ENCODE data around the gene RAB25. TPM values are rescaled to one million over a fixed set of nuclear protein-coding genes. Genes with fewer than 3 reads are reported as not detected.

Gene RAB25
- total RNA-seq, 1 donor from 2014 or later, result 0.38 TPM

GRCh38 chr1:156073740-156074139, 12.8 kb downstream of the RAB25 start:
- no peaks in the 10 kb centered on the region for H3K36me3 Mint-ChIP-seq (ENCODE audit: low read depth)
- DNase-seq (no peak), ATAC-seq (ENCODE audit: low read depth) (no peak)
- peaks cover 18% of the 10 kb centered on the region for H3K4me1 Mint-ChIP-seq
- POLR2A ChIA-PET, result no interaction called here
- H3K9me3 Mint-ChIP-seq, result no peaks in the 10 kb centered on the region
- H3K4me3 Mint-ChIP-seq, result no peak overlapping the region
- TF ChIP-seq CTCF (IDR thresholded peaks at IDR 0.05), result no peak
- H3K27ac Mint-ChIP-seq, result no peak overlapping the region
- intact Hi-C loops (cut with micrococcal nuclease), result no loop called here
- CTCF ChIA-PET, result no interaction called here
- H3K27me3 Mint-ChIP-seq, result no peaks in the 10 kb centered on the region

GRCh38 chr1:156074661-156075060, 13.7 kb downstream of the RAB25 start:
- Mint-ChIP-seq H3K27ac (no peak overlapping the region), H3K4me3 (no peak overlapping the region), H3K4me1 (peaks cover 18% of the 10 kb centered on the region), H3K36me3 (ENCODE audit: low read depth) (no peaks in the 10 kb centered on the region), H3K27me3 (no peaks in the 10 kb centered on the region), H3K9me3 (no peaks in the 10 kb centered on the region)
- DNase-seq (no peak), ATAC-seq (ENCODE audit: low read depth) (no peak)
- POLR2A ChIA-PET, result no interaction called here
- CTCF ChIA-PET, result no interaction called here
- TF ChIP-seq CTCF (IDR thresholded peaks at IDR 0.05), result no peak
- intact Hi-C loops (cut with micrococcal nuclease), result no loop called here

GRCh38 chr1:156075162-156075561, 14.2 kb downstream of the RAB25 start:
- intact Hi-C loops (cut with micrococcal nuclease), result no loop called here

GRCh38 chr1:156075775-156076204, 14.8 kb downstream of the RAB25 start:
- peaks cover 18% of the 10 kb centered on the region for H3K4me1 Mint-ChIP-seq

More at GRCh38 chr1:156075162-156075561, 14.2 kb downstream of the RAB25 start:
- Mint-ChIP-seq H3K36me3 (ENCODE audit: low read depth) (no peaks in the 10 kb centered on the region), H3K4me1 (peaks cover 18% of the 10 kb centered on the region), H3K27ac (no peak overlapping the region), H3K4me3 (peak overlapping the region; percentile 24), H3K9me3 (no peaks in the 10 kb centered on the region), H3K27me3 (no peaks in the 10 kb centered on the region)
- no peak for TF ChIP-seq CTCF (IDR thresholded peaks at IDR 0.05)
- POLR2A ChIA-PET, result no interaction called here
- DNase-seq (no peak), ATAC-seq (ENCODE audit: low read depth) (no peak)
- CTCF ChIA-PET, result no interaction called here

More at GRCh38 chr1:156075775-156076204, 14.8 kb downstream of the RAB25 start:
- TF ChIP-seq CTCF (IDR thresholded peaks at IDR 0.05), result no peak
- Mint-ChIP-seq H3K4me3 (peak overlapping the region; percentile 79), H3K27ac (no peak overlapping the region), H3K9me3 (no peaks in the 10 kb centered on the region), H3K27me3 (no peaks in the 10 kb centered on the region), H3K36me3 (ENCODE audit: low read depth) (no peaks in the 10 kb centered on the region)
- ATAC-seq (ENCODE audit: low read depth) (no peak), DNase-seq (no peak)
- ChIA-PET CTCF (no interaction called here), POLR2A (no interaction called here)
- intact Hi-C loops (cut with micrococcal nuclease), result no loop called here

Measured in activated B cell treated with CpG ODN at 0.5 μM for 24 hours (primary cell).